KMS-11 (cell line): ENCODE measurements around the gene HOXB2.

Source experiments
- H2AFZ ChIP-seq: fragments of 200-600 bp; sonication (generic); 2 replicates; pipeline ENCODE4 v1.6.1; 2016; ENCODE audit warnings: antibody characterized with exemption, mixed run types, low read depth
- H3K27ac ChIP-seq: fragments of 200-600 bp; sonication (generic); 2 replicates; pipeline ENCODE4 v1.6.1; 2016; ENCODE audit warnings: mild to moderate bottlenecking, mixed run types
- H3K27me3 ChIP-seq: fragments of 200-600 bp; sonication (generic); 2 replicates; pipeline ENCODE4 v1.6.1; 2017; ENCODE audit warnings: mild to moderate bottlenecking, low read depth, mixed run types, moderate library complexity; ENCODE audit not compliant: insufficient read depth
- H3K36me3 ChIP-seq: fragments of 200-600 bp; sonication (generic); 2 replicates; pipeline ENCODE4 v1.6.1; 2017; ENCODE audit warnings: mild to moderate bottlenecking, mixed run types; ENCODE audit not compliant: insufficient read depth
- H3K4me1 ChIP-seq: fragments of 200-600 bp; sonication (generic); 2 replicates; pipeline ENCODE4 v1.6.1; 2016; ENCODE audit warnings: mild to moderate bottlenecking, low read depth, mixed run types; ENCODE audit not compliant: poor library complexity, severe bottlenecking
- H3K4me2 ChIP-seq: fragments of 200-600 bp; sonication (generic); 2 replicates; pipeline ENCODE4 v1.7.0; 2016; ENCODE audit warnings: mild to moderate bottlenecking, mixed run types
- H3K4me3 ChIP-seq: fragments of 200-600 bp; sonication (generic); IDR thresholded peaks from 2 replicates; pipeline ENCODE4 v1.6.1; 2017; ENCODE audit warnings: low read depth, low read length, mixed read lengths; ENCODE audit not compliant: insufficient read depth
- H3K79me2 ChIP-seq: fragments of 200-600 bp; sonication (generic); 2 replicates; pipeline ENCODE4 v1.6.1; 2016; ENCODE audit warnings: low read depth, mixed run types; ENCODE audit not compliant: insufficient read depth
- H3K9ac ChIP-seq: fragments of 200-600 bp; sonication (generic); 2 replicates; pipeline ENCODE4 v1.6.1; 2016; ENCODE audit warnings: mild to moderate bottlenecking, mixed run types
- H4K20me1 ChIP-seq: fragments of 200-600 bp; sonication (generic); 2 replicates; pipeline ENCODE4 v1.6.1; 2016; ENCODE audit warnings: mild to moderate bottlenecking, mixed run types; ENCODE audit not compliant: insufficient read depth
- CTCF ChIP-seq: fragments of 200-600 bp; sonication (generic); conservative IDR thresholded peaks from 2 replicates; pipeline ENCODE4 v1.6.1; 2017; ENCODE audit warnings: low read depth, mild to moderate bottlenecking, antibody characterized with exemption, low read length, moderate library complexity, mixed read lengths

The HOXB2 gene

GRCh38 chr17:48567209-48567608 is 22.3 kb upstream of the HOXB2 start:
- no peak for TF ChIP-seq CTCF
- Histone ChIP-seq H3K4me3 (no peak overlapping the region), H3K4me1 (no peaks in the 10 kb centered on the region), H4K20me1 (no peaks in the 10 kb centered on the region), H3K27me3 (no peaks in the 10 kb centered on the region), H3K36me3 (no peaks in the 10 kb centered on the region), H3K4me2 (no peak overlapping the region), H3K27ac (no peak overlapping the region), H3K9ac (no peak overlapping the region), H2AFZ (no peak overlapping the region), H3K79me2 (no peaks in the 10 kb centered on the region)

GRCh38 chr17:48566717-48567116 is 21.8 kb upstream of the HOXB2 start:
- Histone ChIP-seq H3K27me3 (no peaks in the 10 kb centered on the region), H3K9ac (no peak overlapping the region), H4K20me1 (no peaks in the 10 kb centered on the region), H3K4me3 (no peak overlapping the region), H3K27ac (no peak overlapping the region), H2AFZ (no peak overlapping the region), H3K4me2 (no peak overlapping the region), H3K36me3 (no peaks in the 10 kb centered on the region), H3K4me1 (no peaks in the 10 kb centered on the region), H3K79me2 (no peaks in the 10 kb centered on the region)
- no peak for TF ChIP-seq CTCF

GRCh38 chr17:48565925-48566710 is 21.2 kb upstream of the HOXB2 start:
- Histone ChIP-seq H3K79me2 (no peaks in the 10 kb centered on the region), H3K4me1 (no peaks in the 10 kb centered on the region), H3K27ac (no peak overlapping the region), H3K4me3 (no peak overlapping the region), H4K20me1 (no peaks in the 10 kb centered on the region), H2AFZ (no peak overlapping the region), H3K36me3 (no peaks in the 10 kb centered on the region), H3K4me2 (no peak overlapping the region), H3K9ac (no peak overlapping the region), H3K27me3 (no peaks in the 10 kb centered on the region)
- TF ChIP-seq CTCF = no peak

- no peak for TF ChIP-seq CTCF
- H3K4me2 ChIP-seq = no peak overlapping the region
- no peaks in the 10 kb centered on the region for H3K27me3 ChIP-seq
- no peak overlapping the region for H3K27ac ChIP-seq
- no peaks in the 10 kb centered on the region for H4K20me1 ChIP-seq
- H3K9ac ChIP-seq = no peak overlapping the region
- no peaks in the 10 kb centered on the region for H3K36me3 ChIP-seq
- H3K79me2 ChIP-seq = no peaks in the 10 kb centered on the region
- H3K4me1 ChIP-seq = no peaks in the 10 kb centered on the region
- H3K4me3 ChIP-seq = no peak overlapping the region
- no peak overlapping the region for H2AFZ ChIP-seq
Measured at GRCh38 chr17:48565022-48565554, 20.2 kb upstream of the HOXB2 start.
